SK-N-SH (cell line): Measurements from ENCODE around the gene COL4A2.

Source experiments
- CHD2 ChIP-seq: fragments of 150-350 bp; IDR thresholded peaks from 2 replicates; pipeline ENCODE4 v1.6.1; 2018; ENCODE audit warnings: low read length; ENCODE audit not compliant: partially characterized antibody
- FOXM1 ChIP-seq: IDR thresholded peaks from 2 replicates; pipeline ENCODE4 v1.4.0; 2012; ENCODE audit warnings: low read depth, mild to moderate bottlenecking
- JUND ChIP-seq: IDR thresholded peaks from 2 replicates; pipeline ENCODE4 v1.4.0; 2012
- MAX ChIP-seq: IDR thresholded peaks from 2 replicates; pipeline ENCODE4 v1.4.0; 2012; ENCODE audit warnings: low read depth
- RCOR1 ChIP-seq: fragments of 150-350 bp; IDR thresholded peaks from 2 replicates; pipeline ENCODE4 v1.6.1; 2017; ENCODE audit warnings: antibody characterized with exemption, low read length
- TF ChIP-seq, protein P1 (sequence below): fragments of 200-600 bp; sonication (generic); IDR thresholded peaks from 2 replicates; pipeline ENCODE4 v1.6.1; 2017; ENCODE audit warnings: antibody characterized with exemption, mild to moderate bottlenecking, moderate library complexity
- TF ChIP-seq, protein P2 (sequence below): fragments of 150-350 bp; IDR thresholded peaks from 2 replicates; pipeline ENCODE4 v1.6.1; 2017; ENCODE audit warnings: antibody characterized with exemption, low read length, low read depth, borderline replicate concordance

GRCh38 chr13:110448677-110449076, 141.6 kb downstream of the COL4A2 start:
- TF ChIP-seq, protein P1, sequence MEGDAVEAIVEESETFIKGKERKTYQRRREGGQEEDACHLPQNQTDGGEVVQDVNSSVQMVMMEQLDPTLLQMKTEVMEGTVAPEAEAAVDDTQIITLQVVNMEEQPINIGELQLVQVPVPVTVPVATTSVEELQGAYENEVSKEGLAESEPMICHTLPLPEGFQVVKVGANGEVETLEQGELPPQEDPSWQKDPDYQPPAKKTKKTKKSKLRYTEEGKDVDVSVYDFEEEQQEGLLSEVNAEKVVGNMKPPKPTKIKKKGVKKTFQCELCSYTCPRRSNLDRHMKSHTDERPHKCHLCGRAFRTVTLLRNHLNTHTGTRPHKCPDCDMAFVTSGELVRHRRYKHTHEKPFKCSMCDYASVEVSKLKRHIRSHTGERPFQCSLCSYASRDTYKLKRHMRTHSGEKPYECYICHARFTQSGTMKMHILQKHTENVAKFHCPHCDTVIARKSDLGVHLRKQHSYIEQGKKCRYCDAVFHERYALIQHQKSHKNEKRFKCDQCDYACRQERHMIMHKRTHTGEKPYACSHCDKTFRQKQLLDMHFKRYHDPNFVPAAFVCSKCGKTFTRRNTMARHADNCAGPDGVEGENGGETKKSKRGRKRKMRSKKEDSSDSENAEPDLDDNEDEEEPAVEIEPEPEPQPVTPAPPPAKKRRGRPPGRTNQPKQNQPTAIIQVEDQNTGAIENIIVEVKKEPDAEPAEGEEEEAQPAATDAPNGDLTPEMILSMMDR, result no peak
- TF ChIP-seq JUND (no peak), FOXM1 (no peak), CHD2 (no peak), MAX (no peak), RCOR1 (no peak)
- TF ChIP-seq, protein P2, sequence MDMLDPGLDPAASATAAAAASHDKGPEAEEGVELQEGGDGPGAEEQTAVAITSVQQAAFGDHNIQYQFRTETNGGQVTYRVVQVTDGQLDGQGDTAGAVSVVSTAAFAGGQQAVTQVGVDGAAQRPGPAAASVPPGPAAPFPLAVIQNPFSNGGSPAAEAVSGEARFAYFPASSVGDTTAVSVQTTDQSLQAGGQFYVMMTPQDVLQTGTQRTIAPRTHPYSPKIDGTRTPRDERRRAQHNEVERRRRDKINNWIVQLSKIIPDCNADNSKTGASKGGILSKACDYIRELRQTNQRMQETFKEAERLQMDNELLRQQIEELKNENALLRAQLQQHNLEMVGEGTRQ, result no peak
